CD4-positive, alpha-beta T cell treated with Interleukin-17A for 4 hours (primary cell): ENCODE data around the gene SUSD4.

Experiments
- DNase-seq: peaks from one replicate; pipeline ENCODE4 v3.0.0-alpha.2; 2020; ENCODE audit warnings: mixed read lengths

Gene SUSD4

DNA sequence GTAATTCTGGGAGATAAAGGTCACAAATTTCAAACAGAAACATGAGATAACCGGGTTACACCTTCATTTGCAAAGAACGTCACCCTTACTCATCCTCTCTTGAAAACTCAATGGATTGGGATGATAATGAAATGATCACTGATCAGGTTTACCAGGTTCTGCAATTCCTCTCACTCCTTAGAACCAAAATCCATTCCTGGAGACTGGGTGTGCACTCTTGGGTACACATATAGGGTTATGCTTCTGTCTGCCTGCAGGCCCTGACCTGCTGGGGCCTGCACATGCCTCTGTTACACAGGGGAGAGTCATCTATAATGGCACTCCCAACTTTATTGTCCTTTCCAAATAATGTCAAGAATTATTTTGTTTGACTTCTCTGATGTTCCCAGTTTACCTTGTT lies 8.3 kb downstream of the SUSD4 start:
- no peak for DNase-seq

DNA sequence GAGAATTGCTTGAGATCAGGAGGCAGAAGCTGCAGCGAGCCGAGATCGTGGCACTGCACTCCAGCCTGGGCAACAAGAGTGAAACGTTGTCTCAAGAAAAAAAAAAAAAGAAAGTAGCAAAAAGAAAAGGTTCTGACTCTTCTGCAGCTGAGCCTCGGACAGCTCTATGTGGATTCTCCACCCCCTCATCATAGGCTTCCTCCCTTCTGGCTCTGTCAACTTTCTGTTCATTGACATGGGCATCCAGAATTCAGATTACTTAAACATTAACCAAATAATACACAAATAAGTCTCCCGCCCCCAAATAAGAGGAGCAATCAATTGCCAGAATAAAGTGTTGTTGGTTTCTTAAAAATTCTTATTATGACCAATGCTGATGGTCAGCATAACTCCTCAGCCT lies 10.0 kb downstream of the SUSD4 start:
- no peak for DNase-seq

- DNase-seq = no peak
Measured at GRCh38 chr1:223352944-223353343, 11.0 kb downstream of the SUSD4 start.

DNA sequence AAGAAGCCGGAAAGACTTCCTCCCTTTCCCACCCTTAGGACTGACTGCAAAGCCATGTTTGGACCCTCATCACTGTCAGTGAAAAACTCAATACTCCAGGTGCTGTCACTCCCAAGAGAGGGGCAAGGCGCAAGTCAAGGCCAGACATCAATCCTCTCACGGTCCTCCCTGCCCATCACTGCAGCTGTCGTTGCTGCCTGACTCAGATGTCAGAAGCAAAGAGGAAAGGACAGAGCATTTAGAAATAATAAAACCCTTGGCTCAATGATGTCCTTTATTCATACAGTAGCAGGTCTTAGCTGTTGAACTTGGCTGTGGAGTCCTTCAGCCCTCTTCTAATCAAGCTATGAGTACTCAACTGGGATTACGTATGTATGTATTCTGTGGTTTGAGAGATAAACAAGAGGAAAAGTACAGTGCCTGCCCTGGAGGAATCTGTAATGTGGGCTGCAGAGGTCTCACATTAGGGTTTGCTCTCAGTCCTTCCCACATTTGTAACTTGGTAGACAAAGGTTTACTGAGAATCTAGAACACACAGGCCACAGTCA lies 13.5 kb downstream of the SUSD4 start:
- no peak for DNase-seq

DNA sequence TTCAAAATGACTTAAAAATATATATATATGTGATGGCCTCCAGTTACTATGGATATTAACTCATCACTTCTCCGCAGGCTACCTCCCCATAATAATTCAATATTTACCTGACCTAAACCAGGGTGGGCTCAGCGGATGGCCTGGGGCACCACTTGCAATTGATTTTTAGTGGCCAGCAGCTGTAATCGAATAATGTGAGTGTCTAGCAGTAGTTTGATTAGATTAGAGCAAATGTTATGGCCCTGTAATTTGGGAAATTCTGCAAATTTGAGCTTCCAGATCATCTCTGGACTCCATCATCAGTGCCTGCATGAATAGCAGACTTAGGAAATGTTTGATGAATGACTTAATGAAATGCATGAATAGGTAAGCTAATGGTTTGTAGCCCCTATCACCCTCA lies 14.7 kb downstream of the SUSD4 start:
- DNase-seq = no peak

DNA sequence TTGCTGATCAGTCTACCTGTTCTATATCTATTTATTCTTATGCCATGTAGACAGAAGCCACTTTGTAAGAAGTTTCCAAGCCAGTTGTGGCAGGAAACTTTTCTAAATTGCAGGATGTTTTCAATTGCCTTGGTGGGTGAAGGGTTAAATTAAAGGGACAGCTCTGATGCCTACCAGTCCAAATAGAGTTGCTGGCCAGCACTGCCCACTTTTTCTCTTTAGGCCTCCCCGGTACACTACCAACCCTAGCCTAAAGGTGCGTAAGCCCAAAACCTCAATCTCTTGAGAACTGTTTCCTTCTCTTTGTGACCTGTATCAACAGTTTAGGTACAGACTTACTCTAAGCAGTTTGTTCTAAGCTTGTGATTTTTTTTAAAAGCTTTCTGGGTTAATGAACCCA lies 15.5 kb downstream of the SUSD4 start:
- DNase-seq = no peak

- DNase-seq = no peak
Measured at GRCh38 chr1:223347583-223347982, 16.4 kb downstream of the SUSD4 start.

DNA sequence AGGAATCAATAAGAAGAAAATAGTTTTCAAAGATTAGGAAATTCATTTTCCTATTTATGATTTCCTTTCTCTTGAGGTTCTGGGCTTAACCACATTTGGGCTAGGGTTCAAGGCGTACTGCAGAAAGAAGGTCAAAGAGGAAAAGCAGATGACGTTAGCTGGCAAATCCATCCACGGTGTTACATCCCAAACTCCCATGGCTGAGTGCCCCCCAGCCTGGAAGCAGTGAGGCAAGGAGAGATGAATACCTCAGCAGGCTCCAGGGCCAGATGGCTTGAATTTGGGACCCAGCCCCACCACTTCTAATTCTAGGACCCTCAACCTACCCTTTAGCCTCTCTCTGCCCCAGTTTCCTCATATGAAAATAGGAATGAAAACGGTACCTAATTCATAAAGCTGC lies 17.7 kb downstream of the SUSD4 start:
- DNase-seq = no peak

GRCh38 chr1:223345720-223346119 lies 18.3 kb downstream of the SUSD4 start:
- no peak for DNase-seq

DNA sequence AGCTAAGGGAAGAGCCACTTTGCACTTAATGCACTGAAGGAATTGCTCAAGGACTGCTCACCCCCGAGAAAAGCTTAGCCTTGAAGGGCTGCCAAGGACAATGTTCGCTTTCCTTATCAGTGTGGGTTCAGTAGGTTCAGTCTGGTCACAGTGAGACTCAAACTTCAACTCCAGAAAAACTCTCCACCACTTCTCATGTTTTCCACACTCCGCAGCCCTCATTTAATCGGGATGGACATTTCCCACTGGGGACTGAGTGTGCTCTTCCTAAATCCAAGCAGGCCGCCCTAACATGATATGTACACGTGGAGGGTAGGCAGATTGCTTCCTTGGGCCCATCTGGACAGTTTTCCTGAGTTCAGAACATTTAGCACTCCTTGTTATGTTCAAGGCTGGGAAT lies 19.5 kb downstream of the SUSD4 start:
- no peak for DNase-seq

GRCh38 chr1:223343692-223344091 lies 20.3 kb downstream of the SUSD4 start:
- no peak for DNase-seq

GRCh38 chr1:223341121-223341520 lies 22.9 kb downstream of the SUSD4 start:
- DNase-seq = no peak

DNA sequence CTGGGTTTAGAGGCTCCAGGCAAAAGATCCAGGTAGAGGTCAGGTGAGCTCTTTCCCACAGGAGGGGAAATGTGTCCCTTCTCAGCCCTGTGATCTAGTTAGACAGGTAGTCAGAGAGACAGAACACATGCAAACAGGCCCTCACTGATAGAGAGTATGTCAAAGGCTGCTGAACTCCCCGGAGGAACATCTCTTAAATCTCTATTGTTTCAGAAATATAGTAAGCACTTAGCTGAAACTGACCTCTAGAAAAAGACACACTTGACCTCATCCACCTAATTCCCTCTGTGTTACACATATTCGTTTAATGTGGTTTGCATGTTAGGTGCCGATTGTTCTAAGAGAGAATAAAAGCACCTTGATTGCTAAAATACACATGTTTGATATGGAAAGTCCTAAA lies 23.3 kb downstream of the SUSD4 start:
- no peak for DNase-seq

- no peak for DNase-seq
Measured at GRCh38 chr1:223339861-223340260, 24.1 kb downstream of the SUSD4 start.

DNA sequence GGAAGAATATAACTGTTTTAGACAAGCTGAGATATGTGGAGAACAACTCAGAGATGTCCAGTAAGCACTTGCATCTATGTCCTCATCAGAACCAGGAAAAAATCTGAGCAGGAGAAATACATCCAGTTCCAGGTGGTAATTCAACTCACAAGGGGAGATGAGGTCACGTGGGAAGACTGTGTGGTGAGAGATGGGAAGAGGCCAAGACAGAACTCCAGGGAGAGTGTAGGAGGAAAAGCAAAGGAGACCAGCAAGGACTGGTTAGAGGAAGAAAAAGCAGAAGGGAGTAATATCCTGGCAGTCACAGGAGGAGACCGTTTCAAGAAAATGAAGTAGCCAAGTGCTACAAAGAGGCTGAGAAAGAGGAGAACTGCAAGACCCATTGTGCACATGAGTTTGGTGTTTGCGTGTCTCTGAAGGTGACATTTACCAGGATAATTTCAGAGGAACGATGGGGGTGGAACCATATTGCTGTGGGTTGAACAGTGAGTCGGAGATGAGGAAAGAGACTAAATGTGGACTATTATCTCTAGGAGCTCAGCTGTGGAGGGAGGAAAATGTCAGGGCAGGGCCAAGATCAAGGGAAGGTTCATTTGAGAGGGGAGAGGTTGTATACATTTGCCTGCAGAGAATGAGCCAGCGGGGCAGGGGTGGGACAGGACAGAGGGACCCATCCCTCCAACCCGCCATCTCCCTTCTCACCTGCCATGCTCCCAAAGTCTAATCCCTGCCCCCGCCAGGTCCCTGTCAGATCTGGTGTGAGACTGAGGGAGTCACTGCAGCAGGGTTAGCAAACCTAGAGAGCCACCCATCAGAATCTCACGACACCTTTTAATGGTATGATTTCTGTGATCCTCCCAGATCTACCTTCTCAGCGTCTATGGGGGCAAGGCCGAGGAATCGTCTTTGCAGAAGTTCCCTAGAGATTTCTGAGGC lies 24.9 kb downstream of the SUSD4 start:
- DNase-seq = no peak

DNA sequence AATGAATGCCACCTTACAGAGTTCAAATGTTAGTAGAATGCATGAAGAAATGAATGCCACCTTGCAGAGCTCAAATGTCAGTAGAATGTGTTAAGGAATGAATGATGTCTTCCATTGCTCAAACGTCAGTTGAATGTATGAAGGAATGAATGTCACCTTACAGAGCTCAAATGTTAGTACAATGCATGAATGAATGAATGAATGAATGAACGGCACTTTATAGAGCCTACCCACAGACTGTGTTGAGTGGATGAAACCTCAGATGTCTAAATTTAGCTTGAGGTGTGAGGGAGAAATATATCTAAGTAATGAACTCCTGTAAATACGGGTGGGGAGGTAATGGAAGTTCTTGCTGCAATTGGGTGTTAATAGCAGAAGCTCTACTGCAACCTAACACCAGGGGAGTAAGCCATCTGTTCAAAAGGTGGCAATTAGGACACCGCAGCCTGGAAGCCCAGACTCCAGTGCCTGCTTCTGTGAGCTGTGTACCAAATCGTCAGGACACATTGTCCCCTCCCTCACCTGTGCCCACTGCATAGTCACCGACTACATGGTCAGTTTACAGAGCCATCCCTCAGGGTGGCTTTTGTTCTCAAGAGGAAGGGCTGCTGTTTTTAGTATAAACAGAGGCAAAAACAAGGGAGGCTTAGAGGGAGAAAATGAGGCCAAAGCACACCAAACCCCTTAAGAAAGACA lies 26.7 kb downstream of the SUSD4 start:
- DNase-seq = no peak

DNA sequence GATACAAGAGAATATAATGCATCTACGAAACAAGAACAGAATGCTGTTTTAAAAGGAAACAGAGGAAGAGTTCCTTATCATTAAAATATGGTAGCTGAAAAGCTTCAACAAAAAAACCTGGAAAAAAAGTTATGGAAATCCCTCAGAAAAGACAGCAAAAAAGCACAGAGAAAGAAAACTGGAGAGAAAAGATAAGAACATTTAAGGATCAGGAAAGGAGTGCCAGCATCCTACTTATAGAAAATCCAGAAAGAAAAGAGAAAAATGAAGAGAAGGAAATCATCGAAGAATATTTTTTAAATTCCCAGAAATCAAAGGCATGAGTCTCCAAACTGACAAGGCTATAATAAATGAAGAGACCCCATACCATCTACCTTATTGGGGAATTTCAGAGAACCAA lies 29.8 kb downstream of the SUSD4 start:
- no peak for DNase-seq

- no peak for DNase-seq
Measured at GRCh38 chr1:223332997-223333396, 31.0 kb downstream of the SUSD4 start.

DNA sequence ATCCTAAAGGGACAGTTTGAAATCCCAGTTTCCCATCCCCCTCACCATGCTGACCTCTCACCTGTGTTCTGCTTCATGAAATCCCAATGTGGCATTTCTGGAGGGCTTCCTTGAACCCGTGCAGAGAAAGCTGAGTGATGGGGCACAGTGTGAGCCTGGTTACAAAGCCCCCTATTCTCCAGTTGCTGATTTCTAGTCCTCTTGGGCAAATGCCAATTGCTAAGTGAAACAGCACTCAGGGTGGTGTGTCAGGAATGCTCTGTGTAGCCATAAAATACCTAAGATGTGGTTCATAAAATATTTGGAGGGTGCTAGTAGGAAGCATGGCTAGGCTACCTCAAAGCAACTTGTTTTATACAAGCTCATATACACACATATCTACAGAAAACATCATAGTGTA lies 32.0 kb downstream of the SUSD4 start:
- DNase-seq = no peak

DNA sequence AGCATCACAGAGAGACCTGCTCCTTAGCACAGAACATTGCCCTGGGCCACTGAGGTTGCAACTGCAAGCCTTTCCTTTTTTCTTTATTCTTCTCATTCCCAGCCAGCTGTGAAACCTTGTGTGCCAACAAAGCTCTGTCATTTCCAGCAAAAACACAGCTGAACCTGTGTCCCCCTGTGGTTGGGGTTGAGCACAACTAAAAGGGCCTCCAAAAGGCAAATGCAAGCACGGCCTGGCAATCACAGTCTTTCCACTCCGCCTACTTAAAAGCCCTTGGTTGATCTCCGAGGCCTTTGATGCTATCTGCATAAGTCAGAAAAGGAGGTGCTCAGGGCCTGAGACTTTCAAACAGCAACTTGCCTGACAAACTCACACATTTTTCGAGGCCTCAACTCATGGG lies 32.7 kb downstream of the SUSD4 start:
- DNase-seq = peak; percentile 16

- no peak for DNase-seq
Measured at GRCh38 chr1:223330466-223330865, 33.5 kb downstream of the SUSD4 start.

DNA sequence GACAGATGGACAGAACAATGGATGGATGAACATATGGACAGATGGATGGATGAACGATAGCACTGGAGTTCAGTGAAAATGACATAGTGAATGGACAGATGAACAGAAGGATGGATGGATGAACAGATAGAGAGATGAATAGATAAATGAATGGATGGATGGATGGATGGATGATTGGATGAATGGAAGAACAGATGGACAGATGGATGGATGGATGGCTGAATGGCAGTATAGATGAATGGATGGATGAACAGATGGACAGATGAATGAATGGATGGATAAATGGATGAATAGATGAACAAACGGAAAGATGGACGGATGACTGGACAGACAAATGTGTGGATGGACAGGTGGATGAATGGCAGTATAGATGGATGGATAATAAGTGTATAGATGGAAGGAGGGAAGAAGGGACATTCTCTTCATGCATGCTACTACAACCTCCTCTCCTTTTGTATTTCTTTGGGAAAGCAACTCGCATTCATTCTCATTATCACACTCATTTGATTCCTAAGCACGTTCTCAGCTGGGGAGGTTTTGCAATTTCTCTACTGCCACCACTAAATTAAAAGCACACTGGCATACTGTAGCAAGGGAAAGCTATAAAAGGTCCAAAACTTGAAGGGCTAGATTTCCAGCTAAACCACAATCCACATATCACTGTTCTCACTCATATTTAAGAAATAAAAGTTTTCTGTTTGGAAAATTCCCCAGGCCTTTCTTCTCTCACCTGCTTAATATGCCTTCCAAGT lies 34.1 kb downstream of the SUSD4 start:
- DNase-seq = no peak

- DNase-seq = no peak
Measured at GRCh38 chr1:223329252-223329651, 34.7 kb downstream of the SUSD4 start.
